SIG-M5 treated with dmso at 0.1 percent for 504 hours (cell line): Measurements from ENCODE around the gene TBC1D3.
"Not testable (repeated sequence)": the region's sequence is repeated elsewhere in the genome, so short reads cannot be mapped to it uniquely, and the experiment has no call there.

Source experiments
- DNase-seq: peaks from one replicate; lab custom pipeline; 2025; ENCODE audit not compliant: unreplicated experiment; lab: John Stamatoyannopoulos, UW

TBC1D3 gene

DNA sequence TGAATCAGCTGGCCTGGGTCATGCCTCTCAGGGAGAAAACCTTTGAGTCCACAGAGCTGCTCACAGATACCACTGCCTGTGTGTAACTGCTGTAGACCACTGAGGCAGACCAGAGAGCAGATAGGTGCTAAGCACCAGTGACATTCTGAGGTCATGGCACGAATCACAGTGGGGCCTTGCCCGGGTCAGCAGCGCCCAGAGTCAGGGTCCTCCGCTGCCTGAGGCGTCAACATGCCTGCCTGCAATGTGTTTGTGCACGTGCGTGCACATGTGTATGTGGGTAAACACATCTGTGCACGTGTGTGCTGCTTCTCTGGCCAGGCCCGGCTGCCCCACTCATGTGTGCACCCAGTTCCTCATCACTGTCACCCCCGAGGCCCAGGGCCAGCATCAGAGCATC is at the start of gene TBC1D3:
Gene TBC1D3 (minus strand): TSS at position 101 of the 400 bp plus-strand sequence. CDS start 1,526 bp downstream, outside the sequence.
- DNase-seq = not testable (repeated sequence)

DNA sequence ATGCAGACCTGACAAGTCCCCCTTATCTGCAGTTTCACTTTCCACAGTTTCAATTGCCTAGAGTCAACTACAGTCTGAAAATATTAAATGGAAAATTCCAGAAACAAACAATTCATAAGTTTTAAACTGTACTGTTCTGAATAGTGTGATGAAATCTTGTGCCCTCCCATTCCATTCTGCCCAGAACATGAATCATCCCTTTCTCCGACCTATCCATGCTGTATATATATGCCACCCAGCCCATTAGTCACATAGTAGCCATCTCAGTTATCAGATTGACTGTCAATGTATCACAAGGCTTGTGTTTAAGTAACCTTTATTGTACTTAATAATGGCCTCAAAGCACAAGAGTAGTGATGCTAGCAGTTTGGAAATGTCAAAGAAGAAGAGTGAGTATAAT is 40.4 kb upstream of the TBC1D3 start:
- DNase-seq = not testable (repeated sequence)

DNA sequence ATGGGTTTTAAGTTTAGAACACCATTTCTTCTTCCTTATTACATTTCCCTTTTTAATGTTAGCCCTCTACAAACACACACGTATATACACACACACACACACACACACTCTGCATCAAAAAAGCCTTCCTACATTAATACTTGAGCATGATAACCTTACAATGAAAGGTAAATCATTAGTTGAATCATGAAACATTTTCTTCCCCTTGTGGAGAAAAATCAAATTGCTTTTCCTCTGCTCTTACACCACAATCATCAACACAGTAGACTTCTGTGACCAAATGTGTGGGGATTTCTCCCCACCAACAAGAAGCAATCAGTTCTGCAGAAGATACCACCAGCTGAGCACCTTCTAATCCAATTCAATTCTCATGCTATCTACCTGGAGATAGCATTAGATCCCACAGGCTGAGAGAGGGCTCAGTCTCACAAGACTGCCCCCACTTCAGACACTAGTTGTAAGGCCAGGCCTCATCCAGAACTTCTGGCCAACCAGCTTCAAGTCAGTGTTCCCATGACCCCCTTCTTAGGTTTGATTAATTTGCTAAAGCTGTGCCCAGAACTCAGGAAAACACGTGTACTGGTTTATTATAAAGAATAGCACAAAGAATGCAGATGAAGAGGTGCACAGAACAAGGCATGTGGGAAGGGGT is 33.6 kb upstream of the TBC1D3 start:
- not testable (repeated sequence) for DNase-seq

DNA sequence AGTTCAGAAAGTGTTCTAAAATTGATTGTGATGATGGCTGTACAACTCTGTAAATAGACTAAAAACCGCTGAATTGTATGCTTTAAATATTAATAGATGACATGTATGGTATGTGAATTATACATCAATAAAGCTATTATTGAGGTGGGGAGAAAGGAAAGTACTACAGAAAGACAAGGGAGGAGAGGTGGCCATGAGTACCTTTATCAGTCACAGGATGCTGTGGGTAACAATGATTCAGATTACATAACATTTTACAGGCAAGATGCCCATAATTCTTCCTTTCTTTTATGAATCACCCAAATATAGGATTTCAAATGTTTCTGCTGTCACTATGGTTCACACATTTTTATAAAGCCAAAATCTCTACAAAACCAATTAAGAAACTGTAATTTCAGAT is 28.5 kb upstream of the TBC1D3 start:
- DNase-seq = not testable (repeated sequence)

DNA sequence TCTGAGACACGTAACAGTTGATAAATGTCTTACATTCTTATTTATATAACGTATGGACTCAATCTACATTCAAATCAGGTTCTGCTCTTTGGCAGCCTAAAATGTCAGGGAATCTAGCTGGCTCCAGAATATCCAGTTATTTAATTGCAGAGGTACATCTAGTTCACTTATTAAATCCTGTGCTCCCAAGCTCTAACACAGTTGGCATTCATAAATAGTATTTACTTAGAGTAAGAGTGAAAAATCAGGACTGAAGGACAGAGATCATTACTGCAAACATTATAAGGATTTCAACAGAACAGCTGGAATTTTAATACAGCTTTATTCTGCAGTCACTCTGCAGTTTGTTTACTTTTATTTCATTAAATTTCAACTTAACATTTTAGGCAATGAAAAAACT is 7.9 kb upstream of the TBC1D3 start:
- DNase-seq = not testable (repeated sequence)

DNA sequence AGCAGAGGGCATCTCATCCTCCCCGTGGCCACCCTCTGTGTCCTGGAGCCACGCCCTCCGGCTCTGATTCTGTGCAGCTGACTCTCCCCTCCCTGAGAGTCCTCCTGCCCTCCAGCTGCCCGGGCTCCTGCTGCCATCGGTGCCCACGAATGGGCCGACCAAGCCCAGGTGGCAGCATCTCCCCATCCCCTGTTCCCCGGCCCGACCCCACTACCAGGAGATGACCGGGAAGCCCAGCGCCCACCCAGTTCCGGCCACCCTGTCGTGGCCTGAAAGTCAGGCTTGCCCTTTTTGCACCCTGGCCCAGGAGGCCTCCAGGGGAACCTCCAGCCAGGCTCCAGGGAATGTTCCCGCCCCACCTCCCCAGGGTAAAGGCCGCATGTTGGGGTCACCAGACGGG is 57.5 kb downstream of the TBC1D3 start:
- not testable (repeated sequence) for DNase-seq
